ENCODE data around the gene OCA2. TPM values are rescaled to one million over a fixed set of nuclear protein-coding genes. Genes with fewer than 3 reads are reported as not detected.
"Not testable (repeated sequence)": the region's sequence is repeated elsewhere in the genome, so short reads cannot be mapped to it uniquely, and the experiment has no call there.

OCA2 gene
- total RNA-seq, 4 donors from 2014 or later, result 0.19 to 1.1 TPM; not detected in 2

GRCh38 chr15:27769652-27770051 lies 329.5 kb downstream of the OCA2 start:
- DNase-seq (ENCODE audit: low spot score) (no peak), ATAC-seq (ENCODE audit: low FRiP score) (no peak)
- TF ChIP-seq CTCF (IDR thresholded peaks at IDR 0.05), result no peak

- ATAC-seq (ENCODE audit: low FRiP score) (no peak), DNase-seq (ENCODE audit: low spot score) (no peak)
- TF ChIP-seq CTCF (IDR thresholded peaks at IDR 0.05), result no peak
Measured at GRCh38 chr15:27768732-27769475, 330.2 kb downstream of the OCA2 start.

GRCh38 chr15:27767918-27768640 lies 331.0 kb downstream of the OCA2 start:
- no peak for ATAC-seq (ENCODE audit: low FRiP score)
- TF ChIP-seq CTCF (IDR thresholded peaks at IDR 0.05), result no peak
- no peak for DNase-seq (ENCODE audit: low spot score)

GRCh38 chr15:27767430-27767829 lies 331.7 kb downstream of the OCA2 start:
- DNase-seq (ENCODE audit: low spot score); ATAC-seq (ENCODE audit: low FRiP score): not testable (repeated sequence)

- no peak for TF ChIP-seq CTCF (IDR thresholded peaks at IDR 0.05)
- no peak for DNase-seq (ENCODE audit: low spot score)
- no peak for ATAC-seq (ENCODE audit: low FRiP score)
Measured at GRCh38 chr15:27764339-27764738, 334.8 kb downstream of the OCA2 start.

- no peak for TF ChIP-seq CTCF (IDR thresholded peaks at IDR 0.05)
- ATAC-seq (ENCODE audit: low FRiP score) (no peak), DNase-seq (ENCODE audit: low spot score) (no peak)
Measured at GRCh38 chr15:27763514-27763913, 335.6 kb downstream of the OCA2 start.

GRCh38 chr15:27762471-27762870 lies 336.6 kb downstream of the OCA2 start:
- ATAC-seq (ENCODE audit: low FRiP score) (no peak), DNase-seq (ENCODE audit: low spot score) (no peak)
- TF ChIP-seq CTCF (IDR thresholded peaks at IDR 0.05), result no peak

Data from omental fat pad (tissue), 4 donors.